ENCODE measurements around the gene CUX1.

CUX1 gene

DNA sequence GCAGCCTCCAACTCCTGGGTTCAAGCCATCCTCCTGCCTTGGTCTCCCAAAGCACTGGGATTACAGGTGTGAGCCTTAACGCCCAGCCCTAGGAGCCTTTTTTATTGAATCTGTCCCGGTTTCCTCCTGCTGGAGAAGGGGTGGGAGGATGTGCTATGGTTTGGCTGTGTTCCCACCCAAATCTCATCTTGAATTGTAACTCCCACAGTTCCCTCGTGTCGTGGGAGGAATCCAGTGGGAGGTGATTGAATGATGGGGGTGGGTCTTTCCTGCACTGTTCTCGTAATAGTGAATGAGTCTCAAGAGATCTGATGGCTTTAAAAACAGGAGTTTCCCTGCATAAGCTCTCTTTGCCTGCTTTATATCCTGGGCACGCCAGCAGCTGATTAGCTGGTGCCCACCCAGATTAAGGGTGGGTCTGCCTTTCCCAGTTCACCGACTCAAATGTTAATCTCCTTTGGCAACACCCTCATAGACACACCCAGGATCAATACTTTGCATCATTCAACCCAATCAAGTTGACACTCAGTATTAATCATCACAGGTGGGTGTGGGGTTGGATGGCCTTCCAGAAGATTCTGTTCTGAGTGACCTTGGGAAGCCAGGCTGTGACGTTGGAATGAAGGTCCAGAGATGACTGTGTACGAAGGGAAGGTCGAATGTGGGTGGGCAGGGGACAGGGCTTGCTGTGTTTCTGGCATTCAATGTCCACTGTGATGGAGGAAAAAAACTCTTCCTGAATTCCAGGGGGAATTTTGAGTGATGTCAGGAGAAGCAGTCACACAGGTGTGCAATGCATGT lies 33.8 kb upstream of the CUX1 start:
- H3K27ac Mint-ChIP-seq, result peak overlapping the region; percentile 6
- TF ChIP-seq, protein P1, sequence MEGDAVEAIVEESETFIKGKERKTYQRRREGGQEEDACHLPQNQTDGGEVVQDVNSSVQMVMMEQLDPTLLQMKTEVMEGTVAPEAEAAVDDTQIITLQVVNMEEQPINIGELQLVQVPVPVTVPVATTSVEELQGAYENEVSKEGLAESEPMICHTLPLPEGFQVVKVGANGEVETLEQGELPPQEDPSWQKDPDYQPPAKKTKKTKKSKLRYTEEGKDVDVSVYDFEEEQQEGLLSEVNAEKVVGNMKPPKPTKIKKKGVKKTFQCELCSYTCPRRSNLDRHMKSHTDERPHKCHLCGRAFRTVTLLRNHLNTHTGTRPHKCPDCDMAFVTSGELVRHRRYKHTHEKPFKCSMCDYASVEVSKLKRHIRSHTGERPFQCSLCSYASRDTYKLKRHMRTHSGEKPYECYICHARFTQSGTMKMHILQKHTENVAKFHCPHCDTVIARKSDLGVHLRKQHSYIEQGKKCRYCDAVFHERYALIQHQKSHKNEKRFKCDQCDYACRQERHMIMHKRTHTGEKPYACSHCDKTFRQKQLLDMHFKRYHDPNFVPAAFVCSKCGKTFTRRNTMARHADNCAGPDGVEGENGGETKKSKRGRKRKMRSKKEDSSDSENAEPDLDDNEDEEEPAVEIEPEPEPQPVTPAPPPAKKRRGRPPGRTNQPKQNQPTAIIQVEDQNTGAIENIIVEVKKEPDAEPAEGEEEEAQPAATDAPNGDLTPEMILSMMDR (IDR thresholded peaks at IDR 0.05), result no peak
- DNase-seq, result no peak
- peaks cover 7% of the 10 kb centered on the region for H3K9me3 Mint-ChIP-seq
- H3K4me1 Mint-ChIP-seq, result peaks cover 33% of the 10 kb centered on the region
- peaks cover 8% of the 10 kb centered on the region for H3K27me3 Mint-ChIP-seq (ENCODE audit: low read depth, poor library complexity)
- no peak overlapping the region for H3K4me3 Mint-ChIP-seq
- no peaks in the 10 kb centered on the region for H3K36me3 Mint-ChIP-seq (ENCODE audit: low read depth)

- TF ChIP-seq, protein P1 (IDR thresholded peaks at IDR 0.05), result no peak
- peaks cover 12% of the 10 kb centered on the region for H3K9me3 Mint-ChIP-seq
- peaks cover 7% of the 10 kb centered on the region for H3K27me3 Mint-ChIP-seq (ENCODE audit: low read depth, poor library complexity)
- peak overlapping the region; percentile 65 for H3K27ac Mint-ChIP-seq
- no peaks in the 10 kb centered on the region for H3K36me3 Mint-ChIP-seq (ENCODE audit: low read depth)
- H3K4me1 Mint-ChIP-seq, result peaks cover 33% of the 10 kb centered on the region
- no peak for DNase-seq
- peak overlapping the region; percentile 65 for H3K4me3 Mint-ChIP-seq
Observed at GRCh38 chr7:101784292-101785127, 32.9 kb upstream of the CUX1 start.

GRCh38 chr7:101787864-101788263 lies 29.6 kb upstream of the CUX1 start:
- peaks cover 26% of the 10 kb centered on the region for H3K4me1 Mint-ChIP-seq
- peaks cover 4% of the 10 kb centered on the region for H3K27me3 Mint-ChIP-seq (ENCODE audit: low read depth, poor library complexity)
- H3K36me3 Mint-ChIP-seq (ENCODE audit: low read depth), result no peaks in the 10 kb centered on the region
- no peak for DNase-seq
- peaks cover 12% of the 10 kb centered on the region for H3K9me3 Mint-ChIP-seq
- no peak overlapping the region for H3K4me3 Mint-ChIP-seq
- no peak overlapping the region for H3K27ac Mint-ChIP-seq
- TF ChIP-seq, protein P1 (IDR thresholded peaks at IDR 0.05), result no peak

DNA sequence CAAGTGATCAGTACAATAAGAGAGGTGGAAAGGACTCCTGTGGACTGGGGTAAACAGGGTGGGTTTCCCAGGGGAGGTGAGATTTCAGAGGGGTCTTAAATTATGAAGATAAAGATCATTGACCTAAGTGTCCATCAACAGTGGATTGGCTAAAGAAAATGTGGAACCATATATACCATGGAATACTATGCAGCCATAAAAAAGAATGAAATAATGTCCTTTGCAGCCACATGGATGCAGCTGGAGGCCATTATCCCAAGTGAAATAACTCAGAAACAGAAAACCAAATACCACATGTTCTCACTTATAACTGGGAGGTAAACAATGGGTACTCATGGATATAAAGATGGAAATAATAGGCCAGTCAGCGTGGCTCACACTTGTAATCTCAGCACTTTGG lies 28.9 kb upstream of the CUX1 start:
- Mint-ChIP-seq H3K36me3 (ENCODE audit: low read depth) (no peaks in the 10 kb centered on the region), H3K27me3 (ENCODE audit: low read depth, poor library complexity) (peaks cover 4% of the 10 kb centered on the region), H3K27ac (no peak overlapping the region), H3K9me3 (peaks cover 12% of the 10 kb centered on the region), H3K4me3 (no peak overlapping the region), H3K4me1 (peaks cover 20% of the 10 kb centered on the region)
- TF ChIP-seq, protein P1 (IDR thresholded peaks at IDR 0.05), result no peak
- DNase-seq, result no peak

- no peak overlapping the region for H3K27ac Mint-ChIP-seq
- no peaks in the 10 kb centered on the region for H3K4me1 Mint-ChIP-seq
- TF ChIP-seq, protein P1 (IDR thresholded peaks at IDR 0.05), result no peak
- no peaks in the 10 kb centered on the region for H3K36me3 Mint-ChIP-seq (ENCODE audit: low read depth)
- peaks cover 10% of the 10 kb centered on the region for H3K27me3 Mint-ChIP-seq (ENCODE audit: low read depth, poor library complexity)
- peaks cover 16% of the 10 kb centered on the region for H3K9me3 Mint-ChIP-seq
- no peak overlapping the region for H3K4me3 Mint-ChIP-seq
- no peak for DNase-seq
Observed at GRCh38 chr7:101790566-101791293, 26.7 kb upstream of the CUX1 start.
